WTC11 (cell line): Measurements from ENCODE around the gene PHPT1.

Experiments used
- ATF1 ChIP-seq: sonication (generic); formaldehyde crosslinking; IDR thresholded peaks from 2 replicates; pipeline ENCODE4 v1.8.1; 2023; ENCODE audit warnings: mild to moderate bottlenecking, moderate library complexity, missing genetic modification reagents
- TF ChIP-seq, protein P1 (sequence below): fragments of 200-600 bp; IDR thresholded peaks from 2 replicates; pipeline ENCODE4 v1.8.0; 2022; ENCODE audit warnings: antibody characterized with exemption

GRCh38 chr9:136815422-136815782, 33.8 kb upstream of the PHPT1 start:
- no peak for TF ChIP-seq ATF1 (CRISPR knock-in tag)
- TF ChIP-seq, protein P1, sequence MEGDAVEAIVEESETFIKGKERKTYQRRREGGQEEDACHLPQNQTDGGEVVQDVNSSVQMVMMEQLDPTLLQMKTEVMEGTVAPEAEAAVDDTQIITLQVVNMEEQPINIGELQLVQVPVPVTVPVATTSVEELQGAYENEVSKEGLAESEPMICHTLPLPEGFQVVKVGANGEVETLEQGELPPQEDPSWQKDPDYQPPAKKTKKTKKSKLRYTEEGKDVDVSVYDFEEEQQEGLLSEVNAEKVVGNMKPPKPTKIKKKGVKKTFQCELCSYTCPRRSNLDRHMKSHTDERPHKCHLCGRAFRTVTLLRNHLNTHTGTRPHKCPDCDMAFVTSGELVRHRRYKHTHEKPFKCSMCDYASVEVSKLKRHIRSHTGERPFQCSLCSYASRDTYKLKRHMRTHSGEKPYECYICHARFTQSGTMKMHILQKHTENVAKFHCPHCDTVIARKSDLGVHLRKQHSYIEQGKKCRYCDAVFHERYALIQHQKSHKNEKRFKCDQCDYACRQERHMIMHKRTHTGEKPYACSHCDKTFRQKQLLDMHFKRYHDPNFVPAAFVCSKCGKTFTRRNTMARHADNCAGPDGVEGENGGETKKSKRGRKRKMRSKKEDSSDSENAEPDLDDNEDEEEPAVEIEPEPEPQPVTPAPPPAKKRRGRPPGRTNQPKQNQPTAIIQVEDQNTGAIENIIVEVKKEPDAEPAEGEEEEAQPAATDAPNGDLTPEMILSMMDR, result no peak
